Kidney (tissue), 14 donors: ENCODE measurements around the gene NID2. TPM values are rescaled to one million over a fixed set of nuclear protein-coding genes. Genes with fewer than 3 reads are reported as not detected.

Experiments
- DNase-seq, 5 donors: peaks; one replicate each; pipeline ENCODE4 v3.0.0-alpha.2; 2013 to 2020
- FAIRE-seq: peaks from 2 replicates; lab custom pipeline; 2012; peaks lifted over from hg19 to GRCh38; lab: Jason Lieb, UNC
- H3K27ac ChIP-seq, 2 donors: one replicate each; pipeline ENCODE4 v1.7.0; 2013; ENCODE audit warnings: low read depth in 2 of 2, low read length in 2 of 2, inconsistent platforms in 1 of 2
- H3K27me3 ChIP-seq: one replicate; pipeline ENCODE4 v1.7.1; 2013; ENCODE audit warnings: low read length, inconsistent platforms; ENCODE audit not compliant: control insufficient read depth, insufficient read depth
- H3K36me3 ChIP-seq, 3 donors: one replicate each; pipeline versions ENCODE4 v1.7.0 to v1.7.1; 2013; ENCODE audit warnings: low read length in 3 of 3, control low read depth in 1 of 3, inconsistent platforms in 1 of 3; ENCODE audit not compliant: insufficient read depth in 3 of 3, control insufficient read depth in 2 of 3
- H3K4me1 ChIP-seq, 3 donors: one replicate each; pipeline versions ENCODE4 v1.7.0 to v1.7.1; 2013; ENCODE audit warnings: low read length in 3 of 3, inconsistent platforms in 1 of 3, low read depth in 1 of 3; ENCODE audit not compliant: control insufficient read depth in 2 of 3, insufficient read depth in 2 of 3
- H3K4me3 ChIP-seq, 3 donors: one replicate each; pipeline versions ENCODE4 v1.7.0 to v1.8.1; 2013; ENCODE audit warnings: low read length in 3 of 3, control low read depth in 1 of 3, inconsistent platforms in 1 of 3
- H3K9ac ChIP-seq, 3 donors: one replicate each; pipeline versions ENCODE4 v1.7.0 to v1.7.1; 2013; ENCODE audit warnings: low read length in 3 of 3, control low read depth in 1 of 3, inconsistent platforms in 1 of 3
- H3K9me3 ChIP-seq, 3 donors: one replicate each; pipeline versions ENCODE4 v1.7.0 to v1.7.1; 2013; ENCODE audit warnings: low read length in 3 of 3, control low read depth in 1 of 3, inconsistent platforms in 1 of 3; ENCODE audit not compliant: control insufficient read depth in 2 of 3, insufficient read depth in 1 of 3
- intact Hi-C: fragments of 100-400 bp; cut with DNase I; formaldehyde crosslinking; loops from one replicate; pipeline ENCODE4 v1.11.1; 2022
- polyA plus RNA-seq: library from polyadenylated mRNA; stranded (reverse); fragments of 350-450 nt; fragmentation: Illumina TruSeq; extraction: RNeasy Lipid Tissue Mini Kit (QIAGEN cat#74804); gene quantifications from one replicate; pipeline ENCODE4 v1.2.3, GENCODE V29; 2014; ENCODE audit warnings: low read depth, low replicate concordance; ENCODE audit not compliant: insufficient read depth
- total RNA-seq: library from RNA; stranded (reverse); fragmentation: NEBNext Ultra II Directional; extraction: Animal tissue kit (Norgen Biotek cat#: 25700); gene quantifications from one replicate; pipeline ENCODE4 v1.2.1, GENCODE V29; 2021
- TF ChIP-seq, protein P1 (sequence below): IDR thresholded peaks from 3 replicates; pipeline ENCODE4 v1.5.1; 2012; ENCODE audit warnings: mild to moderate bottlenecking, moderate library complexity, borderline replicate concordance; ENCODE audit not compliant: insufficient read depth; ENCODE audit errors: extremely low read depth
- donor health status: control.
- donor health status: control.
- donor health status: control.
- donor health status: control.
- donor health status: control.
- donor health status: DM: yes; HTN: yes; CAD: no.
- donor health status: Normal renal cell carcinoma (clear cell type).

NID2 gene
- total and polyA plus RNA-seq, 2 donors from 2014 or later, result 7.1 to 37.7 TPM

- Histone ChIP-seq H3K27me3 (no peaks in the 10 kb centered on the region), H3K4me1 (peaks cover 0 to 3% (median 0%) of the 10 kb centered on the region in 3 donors), H3K9ac (no peak overlapping the region), H3K27ac (peak overlapping the region; percentile 19 to 59), H3K4me3 (no peak overlapping the region), H3K9me3 (no peaks in the 10 kb centered on the region), H3K36me3 (no peaks in the 10 kb centered on the region)
- DNase-seq (peak in 2 of 5 donors; percentile 40 to 48), FAIRE-seq (no peak)
- intact Hi-C loops, result no loop called here
- TF ChIP-seq, protein P1, sequence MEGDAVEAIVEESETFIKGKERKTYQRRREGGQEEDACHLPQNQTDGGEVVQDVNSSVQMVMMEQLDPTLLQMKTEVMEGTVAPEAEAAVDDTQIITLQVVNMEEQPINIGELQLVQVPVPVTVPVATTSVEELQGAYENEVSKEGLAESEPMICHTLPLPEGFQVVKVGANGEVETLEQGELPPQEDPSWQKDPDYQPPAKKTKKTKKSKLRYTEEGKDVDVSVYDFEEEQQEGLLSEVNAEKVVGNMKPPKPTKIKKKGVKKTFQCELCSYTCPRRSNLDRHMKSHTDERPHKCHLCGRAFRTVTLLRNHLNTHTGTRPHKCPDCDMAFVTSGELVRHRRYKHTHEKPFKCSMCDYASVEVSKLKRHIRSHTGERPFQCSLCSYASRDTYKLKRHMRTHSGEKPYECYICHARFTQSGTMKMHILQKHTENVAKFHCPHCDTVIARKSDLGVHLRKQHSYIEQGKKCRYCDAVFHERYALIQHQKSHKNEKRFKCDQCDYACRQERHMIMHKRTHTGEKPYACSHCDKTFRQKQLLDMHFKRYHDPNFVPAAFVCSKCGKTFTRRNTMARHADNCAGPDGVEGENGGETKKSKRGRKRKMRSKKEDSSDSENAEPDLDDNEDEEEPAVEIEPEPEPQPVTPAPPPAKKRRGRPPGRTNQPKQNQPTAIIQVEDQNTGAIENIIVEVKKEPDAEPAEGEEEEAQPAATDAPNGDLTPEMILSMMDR, result no peak
These were observed 11.4 kb upstream of the NID2 start for GRCh38 chr14:52080158-52080800.

DNA sequence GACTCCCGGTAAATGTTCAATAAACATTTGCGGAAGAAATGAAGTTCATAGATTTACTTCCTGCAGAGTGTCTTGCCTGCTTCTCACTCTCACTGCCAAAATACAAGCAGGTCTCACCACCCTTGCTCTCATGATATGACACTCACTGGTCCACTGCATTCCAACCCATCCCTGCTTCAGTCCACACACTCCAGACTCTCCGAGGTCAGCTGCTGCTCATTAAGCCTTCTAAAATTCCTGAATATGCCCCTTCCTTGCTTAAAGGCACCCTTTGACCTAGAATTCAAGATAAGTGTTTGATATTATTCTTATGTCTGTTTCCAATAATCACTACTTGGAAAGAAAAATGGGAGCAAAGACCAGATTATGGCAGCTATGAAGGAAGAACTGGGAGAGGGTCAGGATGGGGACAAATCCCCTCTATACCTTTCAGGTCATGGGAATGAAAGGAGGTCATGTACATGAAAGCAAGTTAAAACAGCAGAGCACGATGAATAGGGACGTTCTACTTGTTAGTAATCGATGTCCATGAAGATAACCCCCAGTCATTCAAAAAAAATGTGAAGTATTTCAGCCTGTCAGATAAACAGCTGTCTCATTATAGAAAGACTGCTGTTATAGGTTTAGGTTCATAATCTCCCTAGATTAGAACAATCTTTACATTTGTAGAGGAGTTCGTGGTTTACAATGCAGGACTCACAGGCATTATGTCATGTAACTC lies 10.5 kb upstream of the NID2 start:
- no peaks in the 10 kb centered on the region for H3K27me3 ChIP-seq
- H3K9ac ChIP-seq, result no peak overlapping the region
- no peak for FAIRE-seq
- TF ChIP-seq, protein P1, result no peak
- no peak for DNase-seq
- H3K27ac ChIP-seq, result peak overlapping the region in 1 of 2 donors; percentile 59
- no peaks in the 10 kb centered on the region for H3K36me3 ChIP-seq
- H3K9me3 ChIP-seq, result no peaks in the 10 kb centered on the region
- H3K4me1 ChIP-seq, result peaks cover 0 to 3% (median 0%) of the 10 kb centered on the region in 3 donors
- no peak overlapping the region for H3K4me3 ChIP-seq
- intact Hi-C loops, result no loop called here

GRCh38 chr14:52078721-52079120 lies 9.9 kb upstream of the NID2 start:
- H3K27ac ChIP-seq, result no peak overlapping the region
- no peaks in the 10 kb centered on the region for H3K36me3 ChIP-seq
- intact Hi-C loops, result no loop called here
- no peak overlapping the region for H3K9ac ChIP-seq
- FAIRE-seq (no peak), DNase-seq (no peak)
- H3K4me3 ChIP-seq, result no peak overlapping the region
- TF ChIP-seq, protein P1, result no peak
- H3K4me1 ChIP-seq, result peaks cover 0 to 3% (median 0%) of the 10 kb centered on the region in 3 donors
- no peaks in the 10 kb centered on the region for H3K27me3 ChIP-seq
- H3K9me3 ChIP-seq, result no peaks in the 10 kb centered on the region
